ENCODE data around the gene SLC44A5.
"Not testable (repeated sequence)": the region's sequence is repeated elsewhere in the genome, so short reads cannot be mapped to it uniquely, and the experiment has no call there.

Gene SLC44A5

GRCh38 chr1:75373542-75374159 is 237.3 kb downstream of the SLC44A5 start:
- no peaks in the 10 kb centered on the region for H3K36me3 ChIP-seq (ENCODE audit: insufficient read depth, low read length)
- H3K9ac ChIP-seq (ENCODE audit: insufficient read length) = no peak overlapping the region
- no peak overlapping the region for H3K27ac ChIP-seq
- no peak for TF ChIP-seq POLR2AphosphoS5 (IDR thresholded peaks at IDR 0.05; ENCODE audit: borderline replicate concordance, low read depth, low read length)
- no peak for TF ChIP-seq EZH2 (IDR thresholded peaks at IDR 0.05)
- TF ChIP-seq FOXP2 (optimal IDR thresholded peaks at IDR 0.05; ENCODE audit: control extremely low read depth, extremely low read length, insufficient read depth) = no peak
- H3K4me3 ChIP-seq = no peak overlapping the region
- H3K9me3 ChIP-seq (ENCODE audit: low read depth, low read length) = no peaks in the 10 kb centered on the region
- DNase-seq (ENCODE audit: low read depth, low spot score) = no peak

GRCh38 chr1:75366595-75366994 is 244.3 kb downstream of the SLC44A5 start:
- Histone ChIP-seq H3K9me3 (ENCODE audit: low read depth, low read length) (no peaks in the 10 kb centered on the region), H3K27ac (no peak overlapping the region), H3K36me3 (ENCODE audit: insufficient read depth, low read length) (no peaks in the 10 kb centered on the region), H3K9ac (ENCODE audit: insufficient read length) (no peak overlapping the region), H3K4me3 (no peak overlapping the region)
- no peak for DNase-seq (ENCODE audit: low read depth, low spot score)
- no peak for TF ChIP-seq FOXP2 (optimal IDR thresholded peaks at IDR 0.05; ENCODE audit: control extremely low read depth, extremely low read length, insufficient read depth)
- TF ChIP-seq POLR2AphosphoS5 (IDR thresholded peaks at IDR 0.05; ENCODE audit: borderline replicate concordance, low read depth, low read length) = no peak
- no peak for TF ChIP-seq EZH2 (IDR thresholded peaks at IDR 0.05)

- no peak overlapping the region for H3K4me3 ChIP-seq
- no peaks in the 10 kb centered on the region for H3K36me3 ChIP-seq (ENCODE audit: insufficient read depth, low read length)
- no peak overlapping the region for H3K9ac ChIP-seq (ENCODE audit: insufficient read length)
- no peaks in the 10 kb centered on the region for H3K9me3 ChIP-seq (ENCODE audit: low read depth, low read length)
- no peak overlapping the region for H3K27ac ChIP-seq
- no peak for DNase-seq (ENCODE audit: low read depth, low spot score)
- TF ChIP-seq POLR2AphosphoS5 (IDR thresholded peaks at IDR 0.05; ENCODE audit: borderline replicate concordance, low read depth, low read length) = no peak
- no peak for TF ChIP-seq FOXP2 (optimal IDR thresholded peaks at IDR 0.05; ENCODE audit: control extremely low read depth, extremely low read length, insufficient read depth)
- TF ChIP-seq EZH2 (IDR thresholded peaks at IDR 0.05) = no peak
Measured at GRCh38 chr1:75361260-75361659, 249.7 kb downstream of the SLC44A5 start.

- not testable (repeated sequence) for H3K9ac ChIP-seq (ENCODE audit: insufficient read length); H3K9me3 ChIP-seq (ENCODE audit: low read depth, low read length); H3K36me3 ChIP-seq (ENCODE audit: insufficient read depth, low read length); DNase-seq (ENCODE audit: low read depth, low spot score); H3K4me3 ChIP-seq; H3K27ac ChIP-seq
Measured at GRCh38 chr1:75354267-75354666, 256.6 kb downstream of the SLC44A5 start.

GRCh38 chr1:75353051-75353450 is 257.9 kb downstream of the SLC44A5 start:
- no peak for TF ChIP-seq EZH2 (IDR thresholded peaks at IDR 0.05)
- no peak for TF ChIP-seq FOXP2 (optimal IDR thresholded peaks at IDR 0.05; ENCODE audit: control extremely low read depth, extremely low read length, insufficient read depth)
- no peak for TF ChIP-seq POLR2AphosphoS5 (IDR thresholded peaks at IDR 0.05; ENCODE audit: borderline replicate concordance, low read depth, low read length)
- DNase-seq (ENCODE audit: low read depth, low spot score) = no peak
- Histone ChIP-seq H3K9me3 (ENCODE audit: low read depth, low read length) (no peaks in the 10 kb centered on the region), H3K9ac (ENCODE audit: insufficient read length) (no peak overlapping the region), H3K27ac (no peak overlapping the region), H3K36me3 (ENCODE audit: insufficient read depth, low read length) (no peaks in the 10 kb centered on the region), H3K4me3 (no peak overlapping the region)

- H3K27ac ChIP-seq = no peak overlapping the region
- no peak overlapping the region for H3K9ac ChIP-seq (ENCODE audit: insufficient read length)
- no peak for DNase-seq (ENCODE audit: low read depth, low spot score)
- H3K4me3 ChIP-seq = no peak overlapping the region
- no peaks in the 10 kb centered on the region for H3K36me3 ChIP-seq (ENCODE audit: insufficient read depth, low read length)
- H3K9me3 ChIP-seq (ENCODE audit: low read depth, low read length) = no peaks in the 10 kb centered on the region
- no peak for TF ChIP-seq POLR2AphosphoS5 (IDR thresholded peaks at IDR 0.05; ENCODE audit: borderline replicate concordance, low read depth, low read length)
- TF ChIP-seq EZH2 (IDR thresholded peaks at IDR 0.05) = no peak
- no peak for TF ChIP-seq FOXP2 (optimal IDR thresholded peaks at IDR 0.05; ENCODE audit: control extremely low read depth, extremely low read length, insufficient read depth)
Measured at GRCh38 chr1:75345538-75346292, 265.2 kb downstream of the SLC44A5 start.

- Histone ChIP-seq H3K4me3 (no peak overlapping the region), H3K9ac (ENCODE audit: insufficient read length) (no peak overlapping the region), H3K27ac (no peak overlapping the region), H3K36me3 (ENCODE audit: insufficient read depth, low read length) (no peaks in the 10 kb centered on the region), H3K9me3 (ENCODE audit: low read depth, low read length) (no peaks in the 10 kb centered on the region)
- no peak for DNase-seq (ENCODE audit: low read depth, low spot score)
- no peak for TF ChIP-seq POLR2AphosphoS5 (IDR thresholded peaks at IDR 0.05; ENCODE audit: borderline replicate concordance, low read depth, low read length)
Measured at GRCh38 chr1:75342786-75343185, 268.1 kb downstream of the SLC44A5 start.

GRCh38 chr1:75341537-75341936 is 269.4 kb downstream of the SLC44A5 start:
- DNase-seq (ENCODE audit: low read depth, low spot score) = no peak
- no peaks in the 10 kb centered on the region for H3K36me3 ChIP-seq (ENCODE audit: insufficient read depth, low read length)
- H3K27ac ChIP-seq = no peak overlapping the region
- H3K9ac ChIP-seq (ENCODE audit: insufficient read length) = no peak overlapping the region
- no peak for TF ChIP-seq EZH2 (IDR thresholded peaks at IDR 0.05)
- no peak for TF ChIP-seq POLR2AphosphoS5 (IDR thresholded peaks at IDR 0.05; ENCODE audit: borderline replicate concordance, low read depth, low read length)
- TF ChIP-seq FOXP2 (optimal IDR thresholded peaks at IDR 0.05; ENCODE audit: control extremely low read depth, extremely low read length, insufficient read depth) = no peak
- no peak overlapping the region for H3K4me3 ChIP-seq
- H3K9me3 ChIP-seq (ENCODE audit: low read depth, low read length) = no peaks in the 10 kb centered on the region

All from SK-N-MC (cell line).